Activated CD4-positive, alpha-beta T cell treated with anti-CD3 and anti-CD28 coated beads, Interleukin-2, amount 10 ng/mL, durations not matched to agents 24 days and 14 days (primary cell): ENCODE results near the gene CLCC1. TPM values are rescaled to one million over a fixed set of nuclear protein-coding genes. Genes with fewer than 3 reads are reported as not detected.
"Not testable (repeated sequence)": the region's sequence is repeated elsewhere in the genome, so short reads cannot be mapped to it uniquely, and the experiment has no call there.

Experiments
- DNase-seq: peaks from one replicate; pipeline ENCODE4 v3.0.0; 2022
- H3K27ac Mint-ChIP-seq: one replicate; pipeline ENCODE4 v1.8.0; 2022; ENCODE audit warnings: mild to moderate bottlenecking, mixed read lengths
- H3K27me3 Mint-ChIP-seq: one replicate; pipeline ENCODE4 v1.8.0; 2022; ENCODE audit warnings: mixed read lengths
- H3K36me3 Mint-ChIP-seq: one replicate; pipeline ENCODE4 v1.8.0; 2022; ENCODE audit warnings: low read depth, mild to moderate bottlenecking, mixed read lengths
- H3K4me1 Mint-ChIP-seq: one replicate; pipeline ENCODE4 v1.8.0; 2021; ENCODE audit warnings: mixed read lengths
- H3K4me3 Mint-ChIP-seq: one replicate; pipeline ENCODE4 v1.8.0; 2022; ENCODE audit warnings: mild to moderate bottlenecking, moderate library complexity, mixed read lengths
- H3K9me3 Mint-ChIP-seq: one replicate; pipeline ENCODE4 v1.8.0; 2021; ENCODE audit warnings: mixed read lengths
- intact Hi-C: fragments of 100-400 bp; cut with micrococcal nuclease; formaldehyde crosslinking; loops from one replicate; pipeline ENCODE4 v1.15.1; 2023
- total RNA-seq: library from RNA; stranded (reverse); gene quantifications from 2 replicates; pipeline ENCODE4 v1.2.3, GENCODE V29; 2022

Gene CLCC1, protein sequence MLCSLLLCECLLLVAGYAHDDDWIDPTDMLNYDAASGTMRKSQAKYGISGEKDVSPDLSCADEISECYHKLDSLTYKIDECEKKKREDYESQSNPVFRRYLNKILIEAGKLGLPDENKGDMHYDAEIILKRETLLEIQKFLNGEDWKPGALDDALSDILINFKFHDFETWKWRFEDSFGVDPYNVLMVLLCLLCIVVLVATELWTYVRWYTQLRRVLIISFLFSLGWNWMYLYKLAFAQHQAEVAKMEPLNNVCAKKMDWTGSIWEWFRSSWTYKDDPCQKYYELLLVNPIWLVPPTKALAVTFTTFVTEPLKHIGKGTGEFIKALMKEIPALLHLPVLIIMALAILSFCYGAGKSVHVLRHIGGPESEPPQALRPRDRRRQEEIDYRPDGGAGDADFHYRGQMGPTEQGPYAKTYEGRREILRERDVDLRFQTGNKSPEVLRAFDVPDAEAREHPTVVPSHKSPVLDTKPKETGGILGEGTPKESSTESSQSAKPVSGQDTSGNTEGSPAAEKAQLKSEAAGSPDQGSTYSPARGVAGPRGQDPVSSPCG
- total RNA-seq, result 21.5 and 26.2 TPM in 2 replicates

DNA sequence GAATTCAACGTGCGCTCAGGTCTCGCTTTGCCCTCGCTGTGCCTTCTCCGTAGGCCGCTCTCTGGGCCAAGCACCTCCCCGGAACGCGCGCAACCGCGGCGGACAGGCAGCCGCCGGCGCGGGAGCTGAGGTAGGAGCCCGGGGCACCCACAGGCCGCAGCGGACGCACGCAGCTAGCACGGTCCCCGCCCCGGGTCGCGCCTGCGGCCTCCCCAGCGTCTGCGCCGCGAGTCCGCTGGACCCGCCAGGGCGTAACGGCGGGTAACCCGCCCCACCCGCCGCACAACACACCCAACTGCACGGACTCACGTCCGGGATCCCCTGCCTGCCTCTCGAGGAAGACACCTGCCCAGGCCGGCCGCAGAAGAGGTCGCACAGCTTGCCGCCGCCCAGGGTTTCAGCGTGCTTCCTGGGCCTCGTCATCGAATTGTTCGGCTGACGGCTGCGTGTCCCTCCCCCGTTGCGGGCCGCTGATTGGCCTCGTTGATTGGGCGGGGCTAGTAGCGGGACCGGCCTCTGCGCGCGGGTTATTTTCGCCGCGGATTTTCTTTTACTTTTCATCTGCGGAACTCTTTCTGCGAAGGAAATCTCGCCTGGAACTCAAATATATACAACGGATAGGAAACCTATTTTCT is at the start of gene CLCC1:
Gene CLCC1 (minus strand): TSS at position 433 of the 635 bp plus-strand sequence. CDS start 13,047 bp downstream, outside the sequence.
- Mint-ChIP-seq H3K27ac (peak within 1 kb of the TSS; percentile 97), H3K9me3 (no peaks in the 10 kb centered on the region), H3K27me3 (peaks cover 7% of the 10 kb centered on the region), H3K4me3 (peak within 1 kb of the TSS; percentile 91), H3K36me3 (peaks cover 21% of the 10 kb centered on the region), H3K4me1 (peaks cover 21% of the 10 kb centered on the region)
- peak; percentile 98 for DNase-seq
- intact Hi-C loops, result loop anchor here (1.0 to 10.0 kb wide), 5 partner anchors 78 to 268 kb away; partner anchors contain the start of genes PRPF38B, STXBP3 and TAF13

DNA sequence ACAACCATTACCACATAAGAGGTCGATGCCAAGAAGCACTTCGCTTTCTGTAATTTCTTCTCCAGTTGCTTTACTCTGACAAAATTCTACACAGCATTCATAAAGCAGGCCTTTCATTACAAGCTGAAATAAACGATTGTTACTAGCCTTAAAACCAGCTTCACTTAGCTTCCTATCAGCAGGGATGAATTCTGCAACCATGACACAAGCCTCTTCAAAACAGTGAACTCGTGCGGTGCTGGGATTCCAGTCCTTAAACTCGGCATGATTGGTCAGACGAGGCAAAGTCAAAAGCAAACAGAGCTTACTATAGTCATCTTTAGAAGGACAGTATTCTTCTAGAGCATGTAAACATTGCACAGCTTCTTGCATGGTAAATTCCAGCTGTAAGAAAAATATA is 48.1 kb upstream of the CLCC1 start:
- Mint-ChIP-seq H3K27ac (no peak overlapping the region), H3K4me3 (no peak overlapping the region), H3K36me3 (peaks cover 15% of the 10 kb centered on the region), H3K4me1 (no peaks in the 10 kb centered on the region), H3K9me3 (no peaks in the 10 kb centered on the region), H3K27me3 (no peaks in the 10 kb centered on the region)
- intact Hi-C loops, result no loop called here
- DNase-seq, result no peak

DNA sequence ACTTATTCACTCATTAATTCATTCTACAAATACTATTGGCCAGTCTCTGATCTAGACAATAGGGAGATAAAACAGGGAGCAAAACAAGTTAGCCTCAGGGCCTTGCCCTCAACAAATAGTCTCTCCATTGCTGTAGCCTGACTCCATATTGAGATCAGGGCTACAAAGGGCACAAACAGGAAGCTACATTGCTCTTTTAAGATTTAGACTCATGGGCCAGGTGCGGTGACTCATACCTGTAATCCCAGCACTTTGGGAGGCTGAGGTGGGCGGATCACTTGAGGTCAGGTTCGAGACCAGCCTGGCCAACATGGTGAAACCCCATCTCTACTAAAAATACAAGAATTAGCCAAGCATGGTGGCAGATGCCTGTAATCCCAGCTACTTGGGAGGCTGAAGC is 33.3 kb upstream of the CLCC1 start:
- H3K4me3 Mint-ChIP-seq, DNase-seq, H3K27me3 Mint-ChIP-seq, H3K4me1 Mint-ChIP-seq, intact Hi-C loops: not testable (repeated sequence)
- Mint-ChIP-seq H3K27ac (peak overlapping the region; percentile 20), H3K36me3 (peaks cover 43% of the 10 kb centered on the region), H3K9me3 (peaks cover 22% of the 10 kb centered on the region)

DNA sequence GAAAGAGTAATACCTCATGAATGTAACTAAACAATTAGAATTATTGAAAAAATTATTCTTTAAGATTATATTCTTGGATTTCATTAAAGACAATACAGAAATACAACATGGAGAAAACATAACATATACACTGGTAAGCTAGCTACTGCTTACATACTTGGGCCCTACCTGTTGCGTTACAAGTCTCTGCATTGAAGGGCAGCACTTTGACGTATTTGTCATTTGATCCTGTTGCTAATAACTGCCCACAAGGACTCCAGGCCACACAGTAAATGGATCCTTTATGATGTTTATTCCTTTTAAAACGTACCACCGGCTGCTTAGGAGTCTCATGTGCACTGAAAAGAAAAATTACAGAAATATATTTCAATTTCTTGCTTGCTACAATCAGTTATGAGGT is 19.8 kb upstream of the CLCC1 start:
- peaks cover 18% of the 10 kb centered on the region for H3K36me3 Mint-ChIP-seq
- DNase-seq, result no peak
- no peaks in the 10 kb centered on the region for H3K4me1 Mint-ChIP-seq
- intact Hi-C loops, result no loop called here
- H3K27ac Mint-ChIP-seq, result no peak overlapping the region
- H3K9me3 Mint-ChIP-seq, result no peaks in the 10 kb centered on the region
- H3K4me3 Mint-ChIP-seq, result no peak overlapping the region
- H3K27me3 Mint-ChIP-seq, result no peaks in the 10 kb centered on the region

DNA sequence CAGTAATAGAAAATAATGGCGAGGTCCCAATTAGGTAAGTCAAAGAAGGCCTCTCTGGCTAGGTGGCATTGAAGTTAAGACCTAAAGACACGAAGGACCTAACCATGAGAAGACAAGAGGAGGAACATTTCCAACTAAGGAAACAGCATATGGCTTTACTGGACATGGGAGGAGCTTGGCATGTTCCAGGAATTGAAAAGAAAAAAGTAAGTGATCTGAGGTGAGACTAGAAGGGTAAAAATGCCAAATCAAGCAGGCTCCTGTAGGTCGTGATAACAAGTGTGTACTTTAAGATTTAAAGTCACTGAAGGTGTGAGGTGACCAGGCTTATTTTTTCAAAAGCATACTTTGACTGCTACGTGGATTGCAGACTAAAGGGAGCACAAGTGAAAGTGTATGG is 13.4 kb upstream of the CLCC1 start:
- Mint-ChIP-seq H3K4me1 (peaks cover 5% of the 10 kb centered on the region), H3K9me3 (no peaks in the 10 kb centered on the region)
- DNase-seq, result no peak

DNA sequence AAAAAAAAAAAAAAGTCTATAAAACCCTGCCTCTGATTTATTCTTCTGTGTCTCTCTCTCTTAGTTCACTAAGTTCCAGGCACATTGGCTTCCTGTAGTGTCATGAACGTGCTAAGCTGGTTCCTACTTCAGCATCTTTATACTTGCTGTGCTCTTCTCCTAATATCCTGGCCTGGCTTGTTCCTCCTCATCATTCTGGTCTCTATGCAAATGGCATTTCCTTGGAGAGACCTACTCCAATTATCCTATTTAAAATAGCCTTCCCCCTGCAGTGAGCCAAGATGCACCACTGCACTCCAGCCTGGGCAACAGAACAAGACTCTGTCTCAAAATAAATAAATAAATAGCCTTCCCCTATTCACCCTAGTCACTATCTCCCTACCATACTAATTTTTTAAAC is 9.7 kb upstream of the CLCC1 start:
- H3K4me1 Mint-ChIP-seq, result peaks cover 5% of the 10 kb centered on the region
- H3K27ac Mint-ChIP-seq, result no peak overlapping the region
- H3K36me3 Mint-ChIP-seq, result peaks cover 27% of the 10 kb centered on the region
- no peak overlapping the region for H3K4me3 Mint-ChIP-seq
- H3K9me3 Mint-ChIP-seq, result peaks cover 3% of the 10 kb centered on the region
- intact Hi-C loops, result no loop called here
- no peaks in the 10 kb centered on the region for H3K27me3 Mint-ChIP-seq
- DNase-seq, result no peak

More for the DNA sequence above, 13.4 kb upstream of the CLCC1 start:
- intact Hi-C loops, result no loop called here
- Mint-ChIP-seq H3K36me3 (peaks cover 24% of the 10 kb centered on the region), H3K27me3 (no peaks in the 10 kb centered on the region), H3K4me3 (no peak overlapping the region), H3K27ac (no peak overlapping the region)

DNA sequence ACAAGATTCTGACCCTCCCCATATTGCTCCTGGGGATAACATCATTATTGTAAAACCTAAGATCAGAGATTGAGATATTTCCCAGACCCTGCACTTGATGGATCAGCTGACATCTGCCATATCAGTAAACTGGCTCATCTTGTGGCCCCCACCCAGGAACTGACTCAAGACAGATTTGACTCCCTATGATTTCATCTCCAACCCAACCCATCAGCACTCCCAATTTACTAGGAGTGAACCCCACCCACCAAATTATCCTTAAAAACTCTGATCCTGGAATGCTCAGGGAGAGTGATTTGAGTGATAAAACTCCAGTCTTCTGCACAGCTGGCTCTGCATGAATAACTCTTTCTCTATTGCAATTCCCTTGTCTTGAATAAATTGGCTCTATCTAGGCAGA is 6.1 kb upstream of the CLCC1 start:
- Mint-ChIP-seq H3K27ac (no peak overlapping the region), H3K27me3 (no peaks in the 10 kb centered on the region), H3K4me3 (no peak overlapping the region), H3K4me1 (no peaks in the 10 kb centered on the region), H3K9me3 (peaks cover 3% of the 10 kb centered on the region), H3K36me3 (peaks cover 18% of the 10 kb centered on the region)
- no peak for DNase-seq
- intact Hi-C loops, result loop anchor here (10.0 kb wide), 1 partner anchor 275 kb away; the partner anchor contains the start of gene PRPF38B

DNA sequence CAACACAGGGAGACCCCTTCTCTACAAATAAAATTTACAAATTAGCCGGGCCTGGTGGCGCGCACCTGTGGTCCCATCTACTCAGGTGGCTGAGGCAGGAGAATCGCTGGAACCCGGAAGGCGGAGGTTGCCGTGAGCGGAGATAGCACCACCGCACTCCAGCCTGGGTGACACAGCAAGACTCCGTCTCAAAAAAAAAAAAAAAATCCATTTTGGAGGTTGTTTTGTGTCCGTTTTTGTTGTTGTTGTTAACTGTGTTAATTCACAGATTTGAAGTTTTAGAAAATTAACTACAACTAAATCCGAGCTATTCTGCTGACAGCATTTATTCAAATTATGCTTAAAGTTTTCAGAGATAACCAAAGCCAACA is 618 bp downstream of the CLCC1 start:
- H3K9me3 Mint-ChIP-seq, result no peaks in the 10 kb centered on the region
- H3K4me1 Mint-ChIP-seq, result peaks cover 25% of the 10 kb centered on the region
- peaks cover 9% of the 10 kb centered on the region for H3K27me3 Mint-ChIP-seq
- peak; percentile 82 for DNase-seq
- peak overlapping the region; percentile 91 for H3K4me3 Mint-ChIP-seq
- intact Hi-C loops, result loop anchor here (1.0 to 10.0 kb wide), 5 partner anchors 78 to 268 kb away; partner anchors contain the start of genes PRPF38B, STXBP3 and TAF13
- H3K36me3 Mint-ChIP-seq, result peaks cover 26% of the 10 kb centered on the region
- H3K27ac Mint-ChIP-seq, result peak overlapping the region; percentile 97

DNA sequence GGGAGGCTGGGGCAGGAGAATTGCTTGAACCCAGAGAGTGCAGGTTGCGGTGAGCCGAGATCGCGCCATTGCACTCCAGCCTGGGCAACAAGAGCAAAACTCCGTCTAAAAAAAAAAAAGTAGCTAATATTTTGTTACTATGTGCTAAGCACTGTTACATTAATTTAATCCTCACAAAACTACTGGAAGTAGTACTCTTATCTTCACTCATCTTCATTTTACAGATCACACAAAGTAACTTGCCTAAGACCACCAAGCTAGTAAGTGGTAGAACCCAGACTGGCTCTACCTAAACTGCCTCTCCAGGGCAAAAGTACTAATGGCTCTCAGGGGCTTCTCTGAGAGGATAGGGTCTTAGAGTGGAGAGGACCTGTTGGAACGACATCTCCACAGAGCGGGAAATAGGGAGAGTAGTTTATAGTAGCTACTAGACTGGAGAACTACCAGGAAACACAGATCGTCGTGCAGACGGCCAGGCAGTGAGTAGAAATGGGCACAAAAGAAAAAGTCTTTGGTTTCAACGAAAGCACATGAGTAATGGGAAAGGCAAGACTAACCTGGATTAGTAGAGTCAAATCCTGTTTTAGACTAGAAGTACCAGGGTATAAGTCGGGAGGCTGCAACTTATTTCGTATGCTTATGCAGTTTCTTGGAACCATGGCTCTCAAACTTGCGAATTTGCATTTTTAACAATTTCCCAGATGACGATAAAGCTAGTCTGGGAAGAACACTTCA is 1.4 kb downstream of the CLCC1 start:
- Mint-ChIP-seq H3K27me3 (peaks cover 12% of the 10 kb centered on the region), H3K9me3 (no peaks in the 10 kb centered on the region), H3K36me3 (peaks cover 29% of the 10 kb centered on the region), H3K4me1 (peaks cover 32% of the 10 kb centered on the region), H3K4me3 (peak overlapping the region; percentile 91), H3K27ac (peak overlapping the region; percentile 97)
- no peak for DNase-seq
- intact Hi-C loops, result loop anchor here (2.0 to 10.0 kb wide), 4 partner anchors 79 to 267 kb away; partner anchors contain the start of genes PRPF38B and STXBP3

DNA sequence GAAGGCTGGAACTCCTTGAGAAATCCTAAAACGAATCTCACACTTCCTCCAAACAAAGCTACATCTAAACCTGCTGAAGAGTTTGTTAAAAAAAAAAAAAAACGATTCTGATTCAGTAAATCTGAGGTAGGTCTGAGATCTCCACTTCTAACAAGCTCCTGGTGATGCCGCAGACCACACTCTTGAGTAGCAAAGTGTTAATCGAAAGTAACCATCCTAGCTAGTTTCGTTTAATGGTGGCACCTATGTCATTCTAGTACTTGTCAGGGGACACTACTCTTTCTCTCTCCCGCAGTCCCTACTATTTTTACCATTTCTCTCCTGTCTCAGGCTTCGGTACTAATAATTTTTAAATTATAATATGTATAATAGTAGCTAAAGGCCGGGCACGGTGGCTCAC is 2.1 kb downstream of the CLCC1 start:
- H3K4me3 Mint-ChIP-seq, result no peak overlapping the region
- H3K27ac Mint-ChIP-seq, result no peak overlapping the region
- DNase-seq, result no peak
- H3K27me3 Mint-ChIP-seq, result peaks cover 12% of the 10 kb centered on the region
- intact Hi-C loops, result loop anchor here (5.0 to 10.0 kb wide), 2 partner anchors 141 to 266 kb away; partner anchors contain the start of gene PRPF38B
- peaks cover 35% of the 10 kb centered on the region for H3K36me3 Mint-ChIP-seq
- peaks cover 39% of the 10 kb centered on the region for H3K4me1 Mint-ChIP-seq
- no peaks in the 10 kb centered on the region for H3K9me3 Mint-ChIP-seq

DNA sequence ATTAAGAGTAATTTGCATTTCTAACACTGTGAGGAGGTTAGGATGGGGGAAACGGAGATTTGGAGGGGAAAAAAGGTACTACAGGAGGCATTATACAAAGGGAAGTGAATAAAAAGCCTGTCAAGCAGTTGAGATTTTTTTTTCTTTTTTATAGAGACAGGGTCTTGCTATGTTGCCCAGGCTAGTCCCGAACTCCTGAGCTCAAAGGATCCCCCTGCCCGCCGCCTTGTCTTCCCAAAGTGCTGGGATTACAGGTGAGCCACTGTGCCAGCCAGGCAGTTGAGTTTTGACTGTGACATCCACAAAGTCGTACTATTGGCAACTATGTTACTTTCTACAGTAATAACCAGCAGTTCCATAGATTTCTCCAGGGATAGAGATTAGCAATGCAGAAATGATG is 2.6 kb downstream of the CLCC1 start:
- intact Hi-C loops, result loop anchor here (5.0 to 10.0 kb wide), 2 partner anchors 142 to 266 kb away; partner anchors contain the start of gene PRPF38B
- Mint-ChIP-seq H3K4me1 (peaks cover 43% of the 10 kb centered on the region), H3K36me3 (peaks cover 40% of the 10 kb centered on the region)

DNA sequence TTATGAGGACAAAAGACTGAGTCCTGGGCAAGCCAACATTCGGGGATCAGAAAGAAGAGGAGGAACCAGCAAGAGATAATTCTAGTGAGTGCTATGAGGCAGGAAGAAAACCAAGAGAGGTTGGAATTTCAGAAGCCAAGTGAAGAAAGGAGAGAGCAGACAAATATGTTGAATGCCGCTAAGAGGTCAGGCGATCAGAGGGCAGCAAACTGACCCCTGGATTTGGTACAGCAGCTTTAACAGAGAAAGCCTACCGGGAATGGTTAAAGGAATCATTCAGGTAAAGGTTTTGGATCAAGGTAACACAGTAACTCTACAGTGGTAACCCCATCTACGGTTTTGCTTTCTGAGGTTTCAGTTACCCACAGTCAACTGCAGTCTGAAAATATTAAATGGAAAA is 5.4 kb downstream of the CLCC1 start:
- DNase-seq, result peak; percentile 49
- Mint-ChIP-seq H3K4me3 (no peak overlapping the region), H3K27ac (no peak overlapping the region), H3K36me3 (peaks cover 62% of the 10 kb centered on the region), H3K4me1 (peaks cover 40% of the 10 kb centered on the region), H3K27me3 (peaks cover 12% of the 10 kb centered on the region), H3K9me3 (no peaks in the 10 kb centered on the region)
- intact Hi-C loops, result no loop called here

More for the DNA sequence above, 2.6 kb downstream of the CLCC1 start:
- Mint-ChIP-seq H3K9me3 (no peaks in the 10 kb centered on the region), H3K27ac (no peak overlapping the region), H3K27me3 (peaks cover 12% of the 10 kb centered on the region), H3K4me3 (peak overlapping the region; percentile 2)
- peak; percentile 51 for DNase-seq

DNA sequence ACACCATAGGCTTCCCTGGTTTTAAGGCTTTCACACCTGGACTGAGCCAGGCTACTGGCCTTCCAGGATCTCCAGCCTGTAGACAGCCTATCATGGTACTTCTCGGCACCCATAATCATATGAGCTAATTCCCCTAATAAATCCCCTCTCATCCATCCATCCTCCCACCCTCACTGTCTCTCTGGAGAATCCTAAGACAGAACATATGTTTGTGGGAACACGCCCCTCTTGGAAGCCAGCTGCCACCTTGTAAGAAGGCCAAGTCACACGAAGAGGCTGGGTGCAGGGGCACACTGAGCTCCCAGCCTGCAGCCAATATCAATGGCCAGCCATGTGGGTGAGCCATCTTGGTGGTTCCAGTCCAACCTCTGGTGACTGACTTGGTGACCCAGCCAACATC is 7.4 kb downstream of the CLCC1 start:
- H3K4me3 Mint-ChIP-seq, result no peak overlapping the region
- peak overlapping the region; percentile 88 for H3K27ac Mint-ChIP-seq
- intact Hi-C loops, result no loop called here
- H3K36me3 Mint-ChIP-seq, result peaks cover 60% of the 10 kb centered on the region
- H3K9me3 Mint-ChIP-seq, result no peaks in the 10 kb centered on the region
- peaks cover 33% of the 10 kb centered on the region for H3K4me1 Mint-ChIP-seq
- H3K27me3 Mint-ChIP-seq, result peaks cover 12% of the 10 kb centered on the region
- DNase-seq, result no peak
